Esophagus muscularis mucosa (tissue), 4 donors: ENCODE results near the gene EHF. TPM values are rescaled to one million over a fixed set of nuclear protein-coding genes. Genes with fewer than 3 reads are reported as not detected.

Source experiments
- DNase-seq: peaks from one replicate; pipeline ENCODE4 v3.0.0-alpha.2; 2017; ENCODE audit errors: extremely low spot score
- H3K27ac ChIP-seq, 4 donors: fragments of 200-600 bp; sonication (generic); replicated peaks in 1 of 4; 1 replicate in 3 of 4; 2 replicates in 1 of 4; pipeline ENCODE4 v1.5.1; 2016 to 2019; ENCODE audit warnings: mild to moderate bottlenecking in 1 of 4
- H3K27me3 ChIP-seq, 4 donors: fragments of 200-600 bp; sonication (generic); one replicate each; pipeline versions ENCODE4 v1.5.1 to v1.6.0; 2016 to 2019
- H3K36me3 ChIP-seq, 4 donors: fragments of 200-600 bp; sonication (generic); one replicate each; pipeline ENCODE4 v1.5.1; 2016 to 2019
- H3K4me1 ChIP-seq, 4 donors: fragments of 200-600 bp; sonication (generic); one replicate each; pipeline ENCODE4 v1.5.1; 2016 to 2019
- H3K4me3 ChIP-seq, 4 donors: fragments of 200-600 bp; sonication (generic); 1 replicate in 2 of 4; 2 replicates in 2 of 4; pipeline ENCODE4 v1.5.1; 2016 to 2019; ENCODE audit warnings: mild to moderate bottlenecking in 4 of 4, moderate library complexity in 1 of 4
- H3K9me3 ChIP-seq, 4 donors: fragments of 200-600 bp; sonication (generic); 1 replicate in 3 of 4; 2 replicates in 1 of 4; pipeline ENCODE4 v1.5.1; 2016 to 2019
- CTCF ChIP-seq, 3 experiments: fragments of 200-600 bp in 2 of 3; fragments of 450-650 bp in 1 of 3; sonication (generic) in 2 of 3; IDR thresholded peaks; one replicate each; pipeline ENCODE4 v1.5.1; 2017 to 2019; ENCODE audit warnings: antibody characterized with exemption in 3 of 3, mild to moderate bottlenecking in 2 of 3, moderate library complexity in 1 of 3
- EP300 ChIP-seq: sonication (generic); formaldehyde crosslinking; IDR thresholded peaks from one replicate; pipeline ENCODE4 v1.6.1; 2017; ENCODE audit warnings: antibody characterized with exemption
- POLR2A ChIP-seq: fragments of 450-650 bp; IDR thresholded peaks from one replicate; pipeline ENCODE4 v1.6.1; 2017; ENCODE audit warnings: antibody characterized with exemption, moderate library complexity, mild to moderate bottlenecking, low read depth
- POLR2AphosphoS5 ChIP-seq, 2 donors: sonication (generic); formaldehyde crosslinking; IDR thresholded peaks; one replicate each; pipeline ENCODE4 v1.6.1; 2017; ENCODE audit warnings: antibody characterized with exemption in 2 of 2
- WGBS: methylation state at CpG from one replicate; pipeline ENCODE4 v1.1.5; 2018; 5-methylcytosine and 5-hydroxymethylcytosine counted together
- intact Hi-C: fragments of 100-400 bp; cut with DNase I; formaldehyde crosslinking; loops from one replicate; pipeline ENCODE4 v1.15.1; 2023
- total RNA-seq, 4 donors: library from RNA; depleted of rRNA; stranded (reverse); fragments of >200 nt; gene quantifications; one replicate each; pipeline versions ENCODE4 v1.1.0 to v1.2.1, GENCODE V29; 2016

The EHF gene
- total RNA-seq, 4 donors from 2014 or later, result 0.42 to 0.52 TPM; not detected in 2

- H3K4me3 ChIP-seq, result no peak overlapping the region
- intact Hi-C loops, result no loop called here
- no peaks in the 10 kb centered on the region for H3K36me3 ChIP-seq
- WGBS, result 90% methylated on average over 7 of the region's 7 CpGs
- DNase-seq, result no peak
- no peaks in the 10 kb centered on the region for H3K9me3 ChIP-seq
- H3K4me1 ChIP-seq, result no peaks in the 10 kb centered on the region
- H3K27ac ChIP-seq, result no peak overlapping the region
- no peak for TF ChIP-seq CTCF (IDR thresholded peaks at IDR 0.05)
- TF ChIP-seq POLR2A, result no peak
- no peak for TF ChIP-seq EP300
- TF ChIP-seq POLR2AphosphoS5 (IDR thresholded peaks at IDR 0.05), result no peak
- peaks cover 0 to 3% (median 1%) of the 10 kb centered on the region in 4 donors for H3K27me3 ChIP-seq
These were observed 9.7 kb downstream of the EHF start for GRCh38 chr11:34630544-34630943.

GRCh38 chr11:34631297-34631696 lies 10.4 kb downstream of the EHF start:
- TF ChIP-seq POLR2AphosphoS5 (IDR thresholded peaks at IDR 0.05), result no peak
- TF ChIP-seq POLR2A, result no peak
- 94% methylated on average over 6 of the region's 6 CpGs for WGBS

GRCh38 chr11:34631737-34632104 lies 10.8 kb downstream of the EHF start:
- no peaks in the 10 kb centered on the region for H3K9me3 ChIP-seq
- DNase-seq, result no peak
- H3K27ac ChIP-seq, result no peak overlapping the region
- intact Hi-C loops, result no loop called here
- H3K27me3 ChIP-seq, result peaks cover 0 to 3% (median 1%) of the 10 kb centered on the region in 4 donors
- H3K4me3 ChIP-seq, result no peak overlapping the region
- TF ChIP-seq EP300, result no peak
- no peak for TF ChIP-seq CTCF (IDR thresholded peaks at IDR 0.05)
- no peak for TF ChIP-seq POLR2A
- no peak for TF ChIP-seq POLR2AphosphoS5 (IDR thresholded peaks at IDR 0.05)
- 67% methylated on average over 4 of the region's 4 CpGs for WGBS
- H3K36me3 ChIP-seq, result no peaks in the 10 kb centered on the region
- H3K4me1 ChIP-seq, result no peaks in the 10 kb centered on the region

More at GRCh38 chr11:34631297-34631696, 10.4 kb downstream of the EHF start:
- Histone ChIP-seq H3K4me3 (no peak overlapping the region), H3K36me3 (no peaks in the 10 kb centered on the region), H3K27me3 (peaks cover 0 to 3% (median 1%) of the 10 kb centered on the region in 4 donors), H3K4me1 (no peaks in the 10 kb centered on the region), H3K27ac (no peak overlapping the region), H3K9me3 (no peaks in the 10 kb centered on the region)
- DNase-seq, result no peak
- intact Hi-C loops, result no loop called here

GRCh38 chr11:34632105-34632791 lies 11.4 kb downstream of the EHF start:
- Histone ChIP-seq H3K36me3 (no peaks in the 10 kb centered on the region), H3K27ac (no peak overlapping the region), H3K4me1 (no peaks in the 10 kb centered on the region), H3K27me3 (peaks cover 0 to 3% (median 1%) of the 10 kb centered on the region in 4 donors), H3K4me3 (no peak overlapping the region), H3K9me3 (no peaks in the 10 kb centered on the region)
- intact Hi-C loops, result no loop called here
- TF ChIP-seq POLR2AphosphoS5 (IDR thresholded peaks at IDR 0.05) (no peak), CTCF (IDR thresholded peaks at IDR 0.05) (no peak), EP300 (no peak), POLR2A (no peak)
- 58% methylated on average over 7 of the region's 7 CpGs for WGBS
- DNase-seq, result no peak

GRCh38 chr11:34633640-34633989 lies 12.7 kb downstream of the EHF start:
- H3K4me3 ChIP-seq, result no peak overlapping the region
- H3K27ac ChIP-seq, result no peak overlapping the region
- H3K9me3 ChIP-seq, result no peaks in the 10 kb centered on the region
- no peak for DNase-seq
- TF ChIP-seq POLR2AphosphoS5 (IDR thresholded peaks at IDR 0.05), result no peak
- no peak for TF ChIP-seq CTCF (IDR thresholded peaks at IDR 0.05)
- no peak for TF ChIP-seq POLR2A
- intact Hi-C loops, result no loop called here
- no peaks in the 10 kb centered on the region for H3K4me1 ChIP-seq
- peaks cover 0 to 3% (median 1%) of the 10 kb centered on the region in 4 donors for H3K27me3 ChIP-seq
- H3K36me3 ChIP-seq, result no peaks in the 10 kb centered on the region
